SU-DHL-6 (cell line): ENCODE results near the gene TAF10.

Experiments
- H2AFZ ChIP-seq: fragments of 200-600 bp; sonication (generic); 2 replicates; pipeline ENCODE4 v1.6.1; 2014; ENCODE audit warnings: low read depth, mild to moderate bottlenecking, moderate library complexity, mixed read lengths, antibody characterized with exemption, low read length; ENCODE audit not compliant: severe bottlenecking
- H3F3A ChIP-seq: fragments of 200-600 bp; shearing (Covaris generic); 2 replicates; pipeline ENCODE4 v1.6.0; 2016; ENCODE audit warnings: antibody characterized with exemption, mild to moderate bottlenecking; ENCODE audit not compliant: insufficient read depth
- H3K27ac ChIP-seq: fragments of 200-600 bp; sonication (generic); 2 replicates; pipeline ENCODE4 v1.5.1; 2016; ENCODE audit warnings: low read depth, mild to moderate bottlenecking, low read length, moderate library complexity, mixed read lengths
- H3K27me3 ChIP-seq: fragments of 200-600 bp; sonication (generic), shearing (Covaris generic); 2 replicates; pipeline ENCODE4 v1.6.0; 2014; ENCODE audit warnings: mild to moderate bottlenecking, low read length
- H3K36me3 ChIP-seq: fragments of 200-600 bp; sonication (generic); 2 replicates; pipeline ENCODE4 v1.6.1; 2014; ENCODE audit warnings: mild to moderate bottlenecking, low read length, mixed read lengths
- H3K4me2 ChIP-seq: fragments of 300-600, 200-600 bp; shearing (Covaris generic), sonication (generic); 2 replicates; pipeline ENCODE4 v1.6.0; 2014; ENCODE audit warnings: low read length, low read depth, mild to moderate bottlenecking; ENCODE audit not compliant: poor library complexity, severe bottlenecking
- H3K4me3 ChIP-seq: fragments of 200-600 bp; sonication (generic); 2 replicates; pipeline ENCODE4 v1.5.1; 2014; ENCODE audit warnings: antibody characterized with exemption, low read length, mild to moderate bottlenecking, mixed read lengths; ENCODE audit not compliant: insufficient read depth, poor library complexity, severe bottlenecking
- H3K79me2 ChIP-seq: fragments of 200-600 bp; sonication (generic); 2 replicates; pipeline ENCODE4 v1.6.1; 2014; ENCODE audit warnings: mild to moderate bottlenecking, low read length, moderate library complexity; ENCODE audit not compliant: insufficient read depth
- H3K9ac ChIP-seq: fragments of 200-600 bp; sonication (generic); 2 replicates; pipeline ENCODE4 v1.7.0; 2014; ENCODE audit warnings: mild to moderate bottlenecking, low read length
- H3K9me2 ChIP-seq: fragments of 200-600 bp; sonication (generic); replicated peaks from 2 replicates; pipeline ENCODE4 v1.6.1; 2014; ENCODE audit warnings: low read length; ENCODE audit not compliant: insufficient read depth
- H3K9me3 ChIP-seq: fragments of 200-600 bp; sonication (generic); 2 replicates; pipeline ENCODE4 v1.6.1; 2014; ENCODE audit warnings: low read length, mixed read lengths; ENCODE audit not compliant: insufficient read depth
- H4K20me1 ChIP-seq: fragments of 200-600 bp; sonication (generic); 2 replicates; pipeline ENCODE4 v1.6.1; 2014; ENCODE audit warnings: low read depth, mild to moderate bottlenecking, antibody characterized with exemption, low read length, moderate library complexity, mixed read lengths
- EZH2phosphoT487 ChIP-seq: fragments of 200-600 bp; sonication (generic), shearing (Covaris generic); conservative IDR thresholded peaks from 2 replicates; pipeline ENCODE4 v1.6.1; 2018; ENCODE audit warnings: mild to moderate bottlenecking, antibody characterized with exemption, low read length, moderate library complexity, mixed read lengths
- TF ChIP-seq, protein P1 (sequence below): fragments of 200-600 bp; sonication (generic); IDR thresholded peaks from one replicate; pipeline ENCODE4 v1.5.1; 2017; ENCODE audit warnings: antibody characterized with exemption, mild to moderate bottlenecking, low read length, moderate library complexity; ENCODE audit not compliant: insufficient read depth, poor library complexity, severe bottlenecking

The TAF10 gene

DNA sequence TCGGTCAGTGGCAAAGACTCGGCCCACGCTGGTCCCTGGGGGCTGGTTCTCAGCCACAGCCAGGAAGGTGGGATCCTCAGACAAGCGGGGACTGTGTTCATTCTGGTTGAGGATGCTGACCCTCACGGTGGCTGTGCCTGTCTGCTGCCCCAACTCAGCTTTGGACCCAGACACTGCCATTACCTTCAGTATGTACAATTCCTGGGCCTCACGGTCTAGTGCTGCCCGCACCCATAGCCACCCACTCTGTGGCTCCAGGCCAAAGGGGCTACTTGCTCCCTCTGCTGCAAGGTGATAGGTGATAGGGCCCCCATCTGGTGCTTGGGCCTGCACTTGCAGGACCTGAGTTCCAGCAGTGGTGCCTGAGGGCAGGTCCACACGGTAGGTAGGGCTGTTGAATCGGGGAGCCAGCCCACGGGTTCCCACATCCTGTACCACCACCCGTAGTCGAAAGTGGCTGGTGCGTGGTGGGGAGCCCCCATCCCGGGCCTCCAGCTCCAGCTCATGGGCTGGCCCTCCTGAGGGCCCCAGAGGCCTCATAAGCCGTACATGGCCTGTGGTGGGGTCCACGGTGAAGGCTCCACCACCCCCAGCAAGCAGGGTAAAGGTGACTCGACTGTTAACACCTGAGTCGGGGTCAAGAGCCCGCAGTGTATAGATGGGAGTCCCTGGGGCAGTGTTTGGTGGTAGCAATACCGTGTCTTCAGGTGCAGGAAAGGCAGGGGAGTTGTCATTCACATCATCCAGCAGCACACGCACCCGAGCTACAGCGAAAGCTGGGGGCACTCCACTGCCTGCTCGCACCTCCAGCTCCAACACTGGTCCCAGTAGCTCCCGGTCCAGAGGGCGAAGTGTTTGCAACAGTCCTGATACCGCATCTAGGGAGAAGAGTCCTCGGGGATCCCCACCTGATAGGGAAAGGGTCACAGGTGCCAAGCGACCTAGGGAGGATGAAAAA is 20.4 kb upstream of the TAF10 start:
- Histone ChIP-seq H3K27ac (no peak overlapping the region), H3K36me3 (no peaks in the 10 kb centered on the region)

DNA sequence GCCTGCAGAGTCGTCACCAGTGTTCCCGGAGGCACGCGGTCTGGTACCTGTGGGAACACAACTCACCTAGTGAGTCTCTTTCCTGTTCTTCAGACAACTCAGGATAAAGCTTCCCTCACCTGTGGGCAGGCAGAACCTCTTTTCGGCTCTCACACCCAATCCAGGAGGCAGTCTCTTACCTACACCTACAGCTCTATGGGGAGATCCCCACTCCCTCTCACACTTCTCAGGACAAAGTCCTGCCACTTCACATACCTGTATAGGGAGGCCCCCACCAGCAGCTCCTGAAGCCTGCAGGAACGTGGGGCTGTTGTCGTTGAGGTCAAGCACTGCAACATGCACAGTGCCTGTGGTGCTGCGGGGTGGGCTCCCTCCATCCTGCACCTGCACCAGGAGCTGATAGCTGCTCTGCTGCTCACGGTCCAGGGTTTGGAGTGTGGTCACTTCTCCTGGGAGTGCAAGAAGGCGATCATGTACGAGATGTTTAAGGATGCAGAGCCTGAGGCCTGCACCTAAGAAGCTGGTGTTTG is 19.4 kb upstream of the TAF10 start:
- Histone ChIP-seq H3K9me2 (no peaks in the 10 kb centered on the region), H3K4me3 (no peak overlapping the region), H3F3A (no peaks in the 10 kb centered on the region), H3K9ac (no peak overlapping the region), H3K9me3 (no peaks in the 10 kb centered on the region), H2AFZ (no peak overlapping the region), H3K27me3 (no peaks in the 10 kb centered on the region), H3K79me2 (no peaks in the 10 kb centered on the region), H3K27ac (no peak overlapping the region), H4K20me1 (no peaks in the 10 kb centered on the region), H3K36me3 (no peaks in the 10 kb centered on the region), H3K4me2 (no peak overlapping the region)
- TF ChIP-seq EZH2phosphoT487 = no peak
- TF ChIP-seq, protein P1, sequence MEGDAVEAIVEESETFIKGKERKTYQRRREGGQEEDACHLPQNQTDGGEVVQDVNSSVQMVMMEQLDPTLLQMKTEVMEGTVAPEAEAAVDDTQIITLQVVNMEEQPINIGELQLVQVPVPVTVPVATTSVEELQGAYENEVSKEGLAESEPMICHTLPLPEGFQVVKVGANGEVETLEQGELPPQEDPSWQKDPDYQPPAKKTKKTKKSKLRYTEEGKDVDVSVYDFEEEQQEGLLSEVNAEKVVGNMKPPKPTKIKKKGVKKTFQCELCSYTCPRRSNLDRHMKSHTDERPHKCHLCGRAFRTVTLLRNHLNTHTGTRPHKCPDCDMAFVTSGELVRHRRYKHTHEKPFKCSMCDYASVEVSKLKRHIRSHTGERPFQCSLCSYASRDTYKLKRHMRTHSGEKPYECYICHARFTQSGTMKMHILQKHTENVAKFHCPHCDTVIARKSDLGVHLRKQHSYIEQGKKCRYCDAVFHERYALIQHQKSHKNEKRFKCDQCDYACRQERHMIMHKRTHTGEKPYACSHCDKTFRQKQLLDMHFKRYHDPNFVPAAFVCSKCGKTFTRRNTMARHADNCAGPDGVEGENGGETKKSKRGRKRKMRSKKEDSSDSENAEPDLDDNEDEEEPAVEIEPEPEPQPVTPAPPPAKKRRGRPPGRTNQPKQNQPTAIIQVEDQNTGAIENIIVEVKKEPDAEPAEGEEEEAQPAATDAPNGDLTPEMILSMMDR = no peak

More for the DNA sequence above, 20.4 kb upstream of the TAF10 start:
- Histone ChIP-seq H3K9me2 (no peaks in the 10 kb centered on the region), H3K9me3 (no peaks in the 10 kb centered on the region), H3K4me3 (no peak overlapping the region), H3K27me3 (no peaks in the 10 kb centered on the region), H3F3A (no peaks in the 10 kb centered on the region), H3K79me2 (no peaks in the 10 kb centered on the region), H2AFZ (no peak overlapping the region), H3K4me2 (no peak overlapping the region), H4K20me1 (no peaks in the 10 kb centered on the region), H3K9ac (no peak overlapping the region)
- TF ChIP-seq, protein P1 = no peak
- no peak for TF ChIP-seq EZH2phosphoT487

DNA sequence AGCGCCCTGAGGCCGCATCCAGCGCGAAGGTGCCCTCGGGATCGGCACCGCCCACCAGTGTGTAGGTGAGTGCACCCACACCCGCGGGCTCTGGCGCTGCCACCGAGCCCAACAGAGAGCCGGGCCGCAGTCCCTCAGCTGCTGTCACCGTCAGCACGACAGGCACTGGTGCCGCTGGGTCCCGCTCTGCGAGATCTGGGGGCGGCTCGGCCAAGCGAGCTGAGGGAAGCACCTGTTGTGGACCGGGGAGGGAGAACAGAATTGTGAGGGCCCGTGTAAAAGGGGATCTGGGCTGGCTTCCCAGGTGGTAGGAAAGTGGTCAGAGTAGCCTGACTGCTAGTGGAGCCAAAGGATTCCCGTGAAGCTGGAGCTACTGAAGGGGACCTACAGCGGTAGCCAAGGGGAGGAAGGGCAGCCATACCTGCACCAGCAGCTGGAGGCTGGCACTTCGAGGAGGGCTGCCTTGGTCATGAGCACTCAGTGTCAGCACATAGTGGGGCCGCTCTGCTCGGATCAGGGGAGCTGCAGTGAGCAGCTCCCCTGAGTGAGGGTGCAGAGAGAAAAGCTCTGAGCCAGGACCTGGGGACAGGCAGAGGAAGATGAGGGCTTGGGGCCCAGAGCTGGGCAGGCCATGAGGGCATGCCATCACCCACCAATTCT is 18.7 kb upstream of the TAF10 start:
- no peaks in the 10 kb centered on the region for H3F3A ChIP-seq
- no peaks in the 10 kb centered on the region for H3K36me3 ChIP-seq
- no peaks in the 10 kb centered on the region for H3K27me3 ChIP-seq
- TF ChIP-seq, protein P1 = no peak
- TF ChIP-seq EZH2phosphoT487 = no peak
- no peaks in the 10 kb centered on the region for H4K20me1 ChIP-seq
- H3K9me3 ChIP-seq = no peaks in the 10 kb centered on the region
- H3K4me3 ChIP-seq = no peak overlapping the region
- H3K4me2 ChIP-seq = no peak overlapping the region
- no peaks in the 10 kb centered on the region for H3K9me2 ChIP-seq
- no peak overlapping the region for H3K27ac ChIP-seq
- no peaks in the 10 kb centered on the region for H3K79me2 ChIP-seq
- H3K9ac ChIP-seq = no peak overlapping the region
- no peak overlapping the region for H2AFZ ChIP-seq
